NCI-H146 treated with DMSO at 0.1 percent for 48 hours (cell line): Measurements from ENCODE around the gene CLDN17.

Source experiments
- DNase-seq: peaks from one replicate; lab custom pipeline; 2025; ENCODE audit not compliant: unreplicated experiment; lab: John Stamatoyannopoulos, UW

Gene CLDN17

GRCh38 chr21:30126576-30126975 lies 40.0 kb downstream of the CLDN17 start:
- DNase-seq, result no peak

GRCh38 chr21:30117631-30118030 lies 49.0 kb downstream of the CLDN17 start:
- no peak for DNase-seq

- DNase-seq, result no peak
Observed at GRCh38 chr21:30116479-30116878, 50.1 kb downstream of the CLDN17 start.
